NCI-H526 treated with DMSO at 0.1 percent for 48 hours (cell line): ENCODE data around the gene NFATC1.
A peak's percentile ranks its signal among the peaks of the same experiment; 100 is the strongest.

ENCODE experiments used
- DNase-seq: peaks from one replicate; lab custom pipeline; 2025; lab: John Stamatoyannopoulos, UW

Gene NFATC1

GRCh38 chr18:79458131-79458838 lies 62.6 kb downstream of the NFATC1 start:
- peak; percentile 36 for DNase-seq

GRCh38 chr18:79458917-79459803 lies 63.4 kb downstream of the NFATC1 start:
- no peak for DNase-seq

- DNase-seq, result no peak
Measured at GRCh38 chr18:79459946-79460480, 64.3 kb downstream of the NFATC1 start.

- DNase-seq, result peak; percentile 73
Measured at GRCh38 chr18:79460481-79461300, 65.0 kb downstream of the NFATC1 start.

GRCh38 chr18:79461627-79462026 lies 65.9 kb downstream of the NFATC1 start:
- no peak for DNase-seq

- DNase-seq, result no peak
Measured at GRCh38 chr18:79463424-79463960, 67.8 kb downstream of the NFATC1 start.

- DNase-seq, result no peak
Measured at GRCh38 chr18:79465392-79465991, 69.8 kb downstream of the NFATC1 start.

GRCh38 chr18:79466591-79466990 lies 70.9 kb downstream of the NFATC1 start:
- DNase-seq, result no peak

GRCh38 chr18:79467126-79467525 lies 71.4 kb downstream of the NFATC1 start:
- no peak for DNase-seq

- DNase-seq, result no peak
Measured at GRCh38 chr18:79468119-79468789, 72.5 kb downstream of the NFATC1 start.

GRCh38 chr18:79469309-79469708 lies 73.6 kb downstream of the NFATC1 start:
- no peak for DNase-seq

- DNase-seq, result no peak
Measured at GRCh38 chr18:79469751-79470505, 74.2 kb downstream of the NFATC1 start.

GRCh38 chr18:79470547-79470946 lies 74.8 kb downstream of the NFATC1 start:
- no peak for DNase-seq

GRCh38 chr18:79471046-79471445 lies 75.3 kb downstream of the NFATC1 start:
- no peak for DNase-seq

GRCh38 chr18:79471597-79471996 lies 75.9 kb downstream of the NFATC1 start:
- no peak for DNase-seq

- DNase-seq, result no peak
Measured at GRCh38 chr18:79472176-79472575, 76.4 kb downstream of the NFATC1 start.

- DNase-seq, result no peak
Measured at GRCh38 chr18:79472946-79473345, 77.2 kb downstream of the NFATC1 start.

GRCh38 chr18:79476031-79476917 lies 80.5 kb downstream of the NFATC1 start:
- DNase-seq, result no peak
